Liver (tissue), 9 donors: ENCODE measurements around the gene ZNF606. TPM values are rescaled to one million over a fixed set of nuclear protein-coding genes. Genes with fewer than 3 reads are reported as not detected.
A peak's percentile ranks its signal among the peaks of the same experiment; 100 is the strongest.

Source experiments
- DNase-seq: peaks from one replicate; pipeline ENCODE4 v3.0.0-alpha.2; 2017; ENCODE audit warnings: low spot score
- H3K27ac ChIP-seq, 2 donors: one replicate each; pipeline ENCODE4 v1.7.0; 2013; ENCODE audit warnings: inconsistent platforms in 2 of 2, low read length in 2 of 2, control low read depth in 1 of 2, low read depth in 1 of 2, mild to moderate bottlenecking in 1 of 2
- H3K27me3 ChIP-seq, 4 donors: one replicate each; pipeline versions ENCODE4 v1.6.1 to v1.7.0; 2013; ENCODE audit warnings: low read length in 3 of 4, inconsistent platforms in 1 of 4, mild to moderate bottlenecking in 1 of 4, moderate library complexity in 1 of 4; ENCODE audit not compliant: control insufficient read depth in 4 of 4, insufficient read depth in 4 of 4
- H3K36me3 ChIP-seq, 4 donors: one replicate each; pipeline versions ENCODE4 v1.6.1 to v1.7.0; 2013; ENCODE audit warnings: low read length in 3 of 4, mild to moderate bottlenecking in 3 of 4, low read depth in 1 of 4, moderate library complexity in 1 of 4; ENCODE audit not compliant: control insufficient read depth in 4 of 4, insufficient read depth in 3 of 4
- H3K4me1 ChIP-seq, 4 donors: one replicate each; pipeline versions ENCODE4 v1.6.1 to v1.7.0; 2013; ENCODE audit warnings: low read length in 3 of 4, mild to moderate bottlenecking in 3 of 4, moderate library complexity in 1 of 4; ENCODE audit not compliant: control insufficient read depth in 4 of 4, insufficient read depth in 4 of 4
- H3K4me3 ChIP-seq, 3 donors: one replicate each; pipeline versions ENCODE4 v1.6.1 to v1.7.0; 2013; ENCODE audit warnings: low read length in 3 of 3, control low read depth in 1 of 3, low read depth in 1 of 3, mild to moderate bottlenecking in 1 of 3
- H3K9ac ChIP-seq, 2 donors: one replicate each; pipeline ENCODE4 v1.7.0; 2013; ENCODE audit warnings: low read length in 2 of 2, mild to moderate bottlenecking in 2 of 2, moderate library complexity in 2 of 2, control low read depth in 1 of 2, low read depth in 1 of 2
- H3K9me3 ChIP-seq, 4 donors: one replicate each; pipeline versions ENCODE4 v1.6.1 to v1.7.0; 2013; ENCODE audit warnings: low read length in 3 of 4; ENCODE audit not compliant: control insufficient read depth in 4 of 4
- ATF3 ChIP-seq: IDR thresholded peaks from 2 replicates; pipeline ENCODE4 v1.6.1; 2016; ENCODE audit warnings: antibody characterized with exemption
- FOXA1 ChIP-seq: IDR thresholded peaks from 2 replicates; pipeline ENCODE4 v1.6.1; 2016; ENCODE audit warnings: antibody characterized with exemption
- FOXA2 ChIP-seq: IDR thresholded peaks from 2 replicates; pipeline ENCODE4 v1.6.1; 2016; ENCODE audit warnings: antibody characterized with exemption
- GABPA ChIP-seq, 2 donors: IDR thresholded peaks in 1 of 2; conservative IDR thresholded peaks in 1 of 2; 2 replicates each; pipeline ENCODE4 v1.6.1; 2016; ENCODE audit warnings: antibody characterized with exemption in 2 of 2, mild to moderate bottlenecking in 1 of 2, moderate library complexity in 1 of 2
- HNF4A ChIP-seq, 2 donors: conservative IDR thresholded peaks; 2 replicates each; pipeline ENCODE4 v1.6.1; 2016; ENCODE audit warnings: antibody characterized with exemption in 2 of 2, mild to moderate bottlenecking in 2 of 2
- JUND ChIP-seq, 2 donors: IDR thresholded peaks; 2 replicates each; pipeline ENCODE4 v1.6.1; 2016; ENCODE audit warnings: antibody characterized with exemption in 2 of 2
- MAX ChIP-seq: IDR thresholded peaks from 2 replicates; pipeline ENCODE4 v1.6.1; 2016; ENCODE audit warnings: antibody characterized with exemption
- RAD21 ChIP-seq, 2 donors: IDR thresholded peaks; 2 replicates each; pipeline ENCODE4 v1.6.1; 2016; ENCODE audit warnings: antibody characterized with exemption in 2 of 2, mild to moderate bottlenecking in 2 of 2
- REST ChIP-seq: IDR thresholded peaks from 2 replicates; pipeline ENCODE4 v1.6.1; 2016; ENCODE audit warnings: antibody characterized with exemption, mild to moderate bottlenecking
- RXRA ChIP-seq, 2 donors: IDR thresholded peaks; 2 replicates each; pipeline ENCODE4 v1.6.1; 2017 to 2018; ENCODE audit warnings: antibody characterized with exemption in 2 of 2, mild to moderate bottlenecking in 1 of 2
- SP1 ChIP-seq: IDR thresholded peaks from 2 replicates; pipeline ENCODE4 v1.6.1; 2018; ENCODE audit warnings: antibody characterized with exemption, mild to moderate bottlenecking
- TAF1 ChIP-seq: conservative IDR thresholded peaks from 2 replicates; pipeline ENCODE4 v1.6.1; 2016; ENCODE audit warnings: antibody characterized with exemption, mild to moderate bottlenecking
- YY1 ChIP-seq: IDR thresholded peaks from 2 replicates; pipeline ENCODE4 v1.6.1; 2016; ENCODE audit warnings: antibody characterized with exemption, mild to moderate bottlenecking
- ZBTB33 ChIP-seq: IDR thresholded peaks from 2 replicates; pipeline ENCODE4 v1.6.1; 2016; ENCODE audit warnings: antibody characterized with exemption
- WGBS: extraction: QIAGEN DNeasy Blood & Tissue Kit; methylation state at CpG from one replicate; pipeline ENCODE4 v1.1.7; 2013; 5-methylcytosine and 5-hydroxymethylcytosine counted together
- polyA plus RNA-seq, 2 donors: library from polyadenylated mRNA; stranded (reverse) in 1 of 2; unstranded in 1 of 2; fragments of 200-250 nt in 1 of 2; fragments of >200 nt in 1 of 2; fragmentation: Nextera tagmentation in 1 of 2; extraction: Ambion mirVana in 1 of 2; gene quantifications; one replicate each; pipeline versions ENCODE4 v1.2.1 to v1.2.3, GENCODE V29; 2013 to 2015
- total RNA-seq, 2 donors: library from RNA; depleted of rRNA; stranded (reverse); fragments of >200 nt; gene quantifications; one replicate each; pipeline ENCODE4 v1.2.3, GENCODE V29; 2014
- donor health status: healthy.
- donor health status: healthy.
- donor health status: healthy.
- donor health status: healthy.
- donor health status: healthy.

Gene ZNF606
- total and polyA plus RNA-seq, 4 donors, result 3.2 to 12.8 (median 6.6) TPM

GRCh38 chr19:57935731-57936130, 66.9 kb downstream of the ZNF606 start (continued):
- no peak for TF ChIP-seq MAX
- no peak for TF ChIP-seq TAF1
- TF ChIP-seq FOXA1, result no peak
- TF ChIP-seq ATF3, result no peak
- no peak for TF ChIP-seq YY1
- no peak for TF ChIP-seq FOXA2
- no peak for TF ChIP-seq HNF4A (conservative IDR thresholded peaks at IDR 0.05)
- TF ChIP-seq RAD21 (IDR thresholded peaks at IDR 0.05), result no peak
- no peak for TF ChIP-seq RXRA (IDR thresholded peaks at IDR 0.05)

- DNase-seq, result peak; percentile 65
- peak within 1 kb of the TSS in 1 of 2 donors; percentile 42 for H3K9ac ChIP-seq
- H3K27ac ChIP-seq, result no peak within 1 kb of the TSS
- WGBS, result 8% methylated on average over 54 of the region's 54 CpGs
- TF ChIP-seq RAD21 (IDR thresholded peaks at IDR 0.05) (peak in 1 of 2 donors; percentile 12), SP1 (no peak), JUND (IDR thresholded peaks at IDR 0.05) (no peak), YY1 (peak; percentile 97), GABPA (IDR thresholded peaks at IDR 0.05 in 1 of 2, conservative IDR thresholded peaks at IDR 0.05 in 1 of 2) (peak in 1 of 2 donors; percentile 86), ZBTB33 (peak; percentile 38)
- peaks cover 19 to 47% (median 41%) of the 10 kb centered on the region in 4 donors for H3K9me3 ChIP-seq
- H3K4me3 ChIP-seq, result peak within 1 kb of the TSS; percentile 65 to 82 (median 79)
- H3K36me3 ChIP-seq, result peaks cover 0 to 15% (median 13%) of the 10 kb centered on the region in 4 donors
- no peaks in the 10 kb centered on the region for H3K27me3 ChIP-seq
- H3K4me1 ChIP-seq, result peaks cover 0 to 5% (median 4%) of the 10 kb centered on the region in 4 donors
These were observed 67.6 kb downstream of the ZNF606 start, which contains the start of gene ZNF418 for GRCh38 chr19:57934820-57935665. TSS of gene ZNF418 (minus strand) at chr19:57935402. CDS start at chr19:57933822, 1,580 bp downstream.

- no peak overlapping the region for H3K27ac ChIP-seq
- no peak for TF ChIP-seq REST
- no peak for TF ChIP-seq FOXA2
- TF ChIP-seq HNF4A (conservative IDR thresholded peaks at IDR 0.05), result no peak
- TF ChIP-seq YY1, result no peak
- TF ChIP-seq ATF3, result no peak
- H3K4me1 ChIP-seq, result no peaks in the 10 kb centered on the region
- peaks cover 36 to 65% (median 62%) of the 10 kb centered on the region in 4 donors for H3K9me3 ChIP-seq
- DNase-seq, result no peak
- WGBS, result 98% methylated on average over 4 of the region's 4 CpGs
- peak overlapping the region in 2 of 3 donors; percentile 36 to 60 for H3K4me3 ChIP-seq
- H3K27me3 ChIP-seq, result no peaks in the 10 kb centered on the region
- H3K9ac ChIP-seq, result no peak overlapping the region
- H3K36me3 ChIP-seq, result peaks cover 1 to 48% (median 39%) of the 10 kb centered on the region in 4 donors
These were observed 75.0 kb downstream of the ZNF606 start for GRCh38 chr19:57927587-57927986.
